Measurements from ENCODE around the gene TCEANC2. TPM values are rescaled to one million over a fixed set of nuclear protein-coding genes. Genes with fewer than 3 reads are reported as not detected.

Gene TCEANC2
- total and polyA plus RNA-seq, 4 donors, result 6.0 to 9.3 (median 7.4) TPM

DNA sequence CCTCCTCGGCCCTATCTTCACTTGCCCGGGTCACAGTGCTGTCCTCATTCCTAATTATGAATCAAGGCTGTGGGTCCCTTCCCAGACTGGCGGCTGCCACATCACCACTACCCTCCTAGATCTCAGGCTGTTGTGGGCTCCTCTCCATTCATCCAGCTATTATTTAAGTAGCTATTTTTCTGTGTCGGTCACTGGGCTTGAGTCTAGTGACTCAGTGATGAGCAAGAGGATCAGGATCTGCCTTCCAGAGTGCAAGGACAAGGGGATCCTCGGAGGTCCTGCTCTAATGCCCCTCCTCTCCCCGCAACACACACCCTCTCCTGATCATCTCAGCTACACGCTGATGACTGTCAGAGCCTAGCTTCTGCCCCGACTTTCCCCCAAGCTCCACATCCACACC is 65.3 kb downstream of the TCEANC2 start:
- Histone ChIP-seq H3K36me3 (ENCODE audit: control insufficient read depth, insufficient read depth, low read length) (no peaks in the 10 kb centered on the region), H3K9me3 (ENCODE audit: control insufficient read depth, insufficient read depth, low read length) (no peaks in the 10 kb centered on the region), H3K27ac (ENCODE audit: low read depth, low read length) (no peak overlapping the region), H3K27me3 (ENCODE audit: control insufficient read depth, insufficient read depth, low read length) (peaks cover 8% of the 10 kb centered on the region), H3K4me1 (ENCODE audit: control insufficient read depth, insufficient read depth, low read length) (peaks cover 20% of the 10 kb centered on the region), H3K4me3 (ENCODE audit: low read depth, low read length) (no peak overlapping the region)
- WGBS (ENCODE audit: insufficient coverage), result 80% methylated on average over 6 of the region's 8 CpGs
- no peak for DNase-seq (ENCODE audit: low read depth in 4 of 6, low spot score in 6 of 6)

DNA sequence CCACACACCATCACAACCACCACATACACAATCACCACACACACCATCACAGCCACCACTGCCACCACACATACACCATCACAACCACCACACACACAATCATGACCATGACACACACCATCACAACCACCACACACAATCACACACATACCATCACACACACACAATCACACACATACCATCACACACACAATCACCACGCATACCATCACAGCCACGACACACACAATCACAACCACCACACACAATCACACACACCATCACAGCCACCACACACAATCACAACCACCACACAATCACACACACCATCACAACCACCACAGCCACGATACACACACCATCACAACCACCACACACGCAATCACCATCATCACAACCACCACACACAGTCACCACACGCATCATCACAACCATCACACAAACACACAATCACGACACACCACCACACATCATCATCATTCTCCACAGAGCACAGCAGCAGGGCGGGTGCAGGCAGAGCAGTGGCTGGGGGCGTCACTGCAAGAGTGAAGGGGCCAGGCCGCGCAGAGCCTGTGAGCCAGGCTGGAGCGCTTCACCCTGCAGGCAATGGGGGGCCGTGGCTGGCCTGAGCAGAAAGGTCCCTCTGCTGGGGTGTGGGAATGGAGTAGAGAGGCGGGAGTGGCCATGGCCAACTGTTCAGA is 66.8 kb downstream of the TCEANC2 start:
- Histone ChIP-seq H3K4me3 (ENCODE audit: low read depth, low read length) (no peak overlapping the region), H3K9me3 (ENCODE audit: control insufficient read depth, insufficient read depth, low read length) (no peaks in the 10 kb centered on the region), H3K27ac (ENCODE audit: low read depth, low read length) (no peak overlapping the region), H3K4me1 (ENCODE audit: control insufficient read depth, insufficient read depth, low read length) (peaks cover 17% of the 10 kb centered on the region), H3K36me3 (ENCODE audit: control insufficient read depth, insufficient read depth, low read length) (no peaks in the 10 kb centered on the region), H3K27me3 (ENCODE audit: control insufficient read depth, insufficient read depth, low read length) (peaks cover 8% of the 10 kb centered on the region)
- 96% methylated on average over 13 of the region's 13 CpGs for WGBS (ENCODE audit: insufficient coverage)
- no peak for DNase-seq (ENCODE audit: low read depth in 4 of 6, low spot score in 6 of 6)

DNA sequence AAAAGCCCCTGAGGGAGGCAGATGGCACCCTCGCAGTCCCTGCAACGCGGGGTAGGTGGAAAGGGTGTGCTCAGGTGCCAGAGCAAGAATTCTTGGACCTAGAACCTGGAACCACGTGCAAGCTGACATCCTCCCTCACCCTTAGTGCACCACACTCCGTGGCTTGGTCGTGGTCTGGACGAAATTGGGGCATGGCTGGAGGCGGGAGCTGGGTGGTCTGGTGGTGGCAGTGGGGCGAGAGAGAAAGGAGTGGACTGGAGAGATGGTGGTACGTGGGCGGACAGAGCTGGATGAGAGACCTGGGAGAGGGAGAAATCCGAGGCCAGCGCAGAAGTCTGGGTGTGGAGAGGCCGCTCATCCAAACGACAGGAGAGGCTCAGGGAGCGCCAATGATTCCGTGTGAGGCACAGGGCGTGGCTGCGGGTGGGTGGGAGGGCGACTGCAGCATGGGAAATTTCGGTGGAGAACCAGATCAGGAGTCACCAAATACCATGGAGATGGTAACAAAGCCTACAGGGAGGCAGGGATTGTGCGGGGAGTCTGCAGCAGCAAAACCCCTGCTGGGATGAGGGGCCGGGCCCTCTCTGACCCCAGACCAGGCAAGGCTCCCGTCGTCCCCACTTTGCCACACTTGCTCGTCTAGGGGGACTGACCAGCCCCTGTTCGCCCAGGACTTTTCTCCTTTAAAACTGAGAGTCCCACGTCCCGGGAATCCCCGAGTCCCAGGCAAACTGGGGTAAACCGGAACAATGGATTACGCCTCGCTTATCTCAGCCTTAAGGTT is 67.5 kb downstream of the TCEANC2 start:
- H3K4me1 ChIP-seq (ENCODE audit: control insufficient read depth, insufficient read depth, low read length), result peaks cover 17% of the 10 kb centered on the region
- H3K36me3 ChIP-seq (ENCODE audit: control insufficient read depth, insufficient read depth, low read length), result no peaks in the 10 kb centered on the region
- 62% methylated on average over 28 of the region's 33 CpGs for WGBS (ENCODE audit: insufficient coverage)
- no peaks in the 10 kb centered on the region for H3K9me3 ChIP-seq (ENCODE audit: control insufficient read depth, insufficient read depth, low read length)
- no peak overlapping the region for H3K27ac ChIP-seq (ENCODE audit: low read depth, low read length)
- DNase-seq (ENCODE audit: low read depth in 4 of 6, low spot score in 6 of 6), result no peak
- peaks cover 8% of the 10 kb centered on the region for H3K27me3 ChIP-seq (ENCODE audit: control insufficient read depth, insufficient read depth, low read length)
- H3K4me3 ChIP-seq (ENCODE audit: low read depth, low read length), result peak overlapping the region; percentile 9

DNA sequence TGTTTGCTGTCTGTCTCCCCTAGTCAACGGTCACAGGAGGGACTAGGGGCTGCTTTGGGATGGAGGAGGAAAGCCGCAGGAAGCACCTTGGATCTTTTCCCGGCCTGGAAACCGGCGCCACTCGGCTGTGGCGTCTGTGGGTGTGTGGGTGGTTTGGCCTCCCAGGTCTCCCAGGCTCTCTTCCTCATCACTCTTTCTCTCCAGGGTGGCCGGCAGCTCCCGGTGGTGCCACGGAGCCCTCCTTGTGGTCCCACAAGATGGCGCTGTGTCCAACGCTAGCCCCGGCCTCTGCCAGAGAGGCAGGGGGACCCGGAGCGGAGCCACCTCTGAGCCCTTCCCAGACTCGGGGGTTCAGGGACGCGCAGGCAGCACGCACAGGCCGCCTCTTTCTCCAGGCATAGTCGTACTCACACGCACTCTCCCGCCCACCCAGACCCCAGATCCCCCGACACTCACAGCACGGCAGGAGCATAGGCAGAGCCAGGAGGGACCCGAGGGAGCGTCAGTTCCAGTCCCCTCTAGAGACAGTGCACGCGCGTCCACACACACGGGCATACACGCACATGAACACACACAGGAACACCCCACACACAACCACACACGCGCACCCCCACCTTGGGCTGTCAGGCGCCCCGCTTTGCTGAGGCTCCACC is 68.2 kb downstream of the TCEANC2 start:
- 8% methylated on average over 30 of the region's 36 CpGs for WGBS (ENCODE audit: insufficient coverage)
- H3K36me3 ChIP-seq (ENCODE audit: control insufficient read depth, insufficient read depth, low read length), result no peaks in the 10 kb centered on the region
- no peak overlapping the region for H3K27ac ChIP-seq (ENCODE audit: low read depth, low read length)
- no peaks in the 10 kb centered on the region for H3K9me3 ChIP-seq (ENCODE audit: control insufficient read depth, insufficient read depth, low read length)
- H3K4me1 ChIP-seq (ENCODE audit: control insufficient read depth, insufficient read depth, low read length), result peaks cover 17% of the 10 kb centered on the region
- H3K4me3 ChIP-seq (ENCODE audit: low read depth, low read length), result peak overlapping the region; percentile 9
- H3K27me3 ChIP-seq (ENCODE audit: control insufficient read depth, insufficient read depth, low read length), result peaks cover 8% of the 10 kb centered on the region
- peak; percentile 38 to 91 (median 62) for DNase-seq (ENCODE audit: low read depth in 4 of 6, low spot score in 6 of 6)

DNA sequence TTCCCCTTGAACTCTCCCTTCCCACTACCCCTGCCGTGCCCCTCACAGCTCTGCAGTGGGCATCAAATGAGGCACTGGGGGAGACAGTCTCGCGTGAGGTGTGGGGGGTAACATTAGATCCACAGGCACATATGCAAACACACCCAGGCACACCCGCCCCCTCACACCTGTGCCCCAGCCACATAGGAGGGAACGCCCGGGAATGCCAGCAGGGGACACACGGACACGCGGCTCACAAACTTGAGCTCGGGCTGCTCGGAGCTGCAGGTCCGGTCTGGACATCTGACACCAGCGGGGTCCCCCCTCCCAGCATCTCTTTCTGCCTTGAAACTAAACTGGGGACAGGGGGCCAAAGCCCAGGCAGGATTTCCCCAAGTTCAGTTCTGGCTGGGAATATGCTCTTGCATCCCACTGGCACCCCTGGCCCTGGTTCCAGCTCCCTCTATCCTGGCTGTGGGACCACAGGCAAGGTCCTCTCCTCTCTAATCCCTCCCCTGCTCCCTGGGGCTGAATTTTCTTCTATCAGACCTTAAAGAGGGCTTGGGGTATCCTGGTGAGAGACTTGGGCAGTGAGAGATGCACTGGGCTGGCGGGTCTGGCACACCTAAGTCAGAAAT is 68.8 kb downstream of the TCEANC2 start:
- no peak overlapping the region for H3K4me3 ChIP-seq (ENCODE audit: low read depth, low read length)
- no peak for DNase-seq (ENCODE audit: low read depth in 4 of 6, low spot score in 6 of 6)

DNA sequence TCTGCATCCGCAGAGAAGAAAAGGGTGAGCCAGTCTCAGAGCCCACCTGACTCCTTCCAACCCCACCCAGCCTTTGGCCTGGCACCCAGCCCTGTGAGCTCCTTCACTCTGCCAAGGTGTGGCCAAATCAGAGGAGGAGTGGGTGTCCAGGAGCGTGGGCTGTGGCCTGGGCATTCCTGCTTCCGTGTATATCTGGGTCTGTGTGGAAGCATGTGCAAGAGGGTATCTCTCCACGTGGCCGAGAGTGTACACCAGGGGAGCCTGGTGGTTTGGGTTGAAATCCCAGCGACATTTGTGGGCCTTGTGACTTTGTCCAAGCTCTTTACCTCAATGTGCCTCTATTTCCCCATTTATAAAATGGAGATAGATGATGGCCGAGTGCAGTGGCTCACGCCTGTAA is 69.6 kb downstream of the TCEANC2 start:
- H3K27ac ChIP-seq (ENCODE audit: low read depth, low read length), result no peak overlapping the region
- peaks cover 8% of the 10 kb centered on the region for H3K27me3 ChIP-seq (ENCODE audit: control insufficient read depth, insufficient read depth, low read length)
- H3K9me3 ChIP-seq (ENCODE audit: control insufficient read depth, insufficient read depth, low read length), result peaks cover 6% of the 10 kb centered on the region
- 100% methylated on average over 2 of the region's 8 CpGs for WGBS (ENCODE audit: insufficient coverage)
- DNase-seq (ENCODE audit: low read depth in 4 of 6, low spot score in 6 of 6), result no peak
- H3K4me3 ChIP-seq (ENCODE audit: low read depth, low read length), result no peak overlapping the region
- no peaks in the 10 kb centered on the region for H3K36me3 ChIP-seq (ENCODE audit: control insufficient read depth, insufficient read depth, low read length)
- peaks cover 14% of the 10 kb centered on the region for H3K4me1 ChIP-seq (ENCODE audit: control insufficient read depth, insufficient read depth, low read length)

More for the DNA sequence above, 68.8 kb downstream of the TCEANC2 start:
- Histone ChIP-seq H3K27me3 (ENCODE audit: control insufficient read depth, insufficient read depth, low read length) (peaks cover 8% of the 10 kb centered on the region), H3K9me3 (ENCODE audit: control insufficient read depth, insufficient read depth, low read length) (peaks cover 3% of the 10 kb centered on the region), H3K4me1 (ENCODE audit: control insufficient read depth, insufficient read depth, low read length) (peaks cover 17% of the 10 kb centered on the region), H3K27ac (ENCODE audit: low read depth, low read length) (no peak overlapping the region), H3K36me3 (ENCODE audit: control insufficient read depth, insufficient read depth, low read length) (no peaks in the 10 kb centered on the region)
- WGBS (ENCODE audit: insufficient coverage), result 42% methylated on average over 9 of the region's 14 CpGs

DNA sequence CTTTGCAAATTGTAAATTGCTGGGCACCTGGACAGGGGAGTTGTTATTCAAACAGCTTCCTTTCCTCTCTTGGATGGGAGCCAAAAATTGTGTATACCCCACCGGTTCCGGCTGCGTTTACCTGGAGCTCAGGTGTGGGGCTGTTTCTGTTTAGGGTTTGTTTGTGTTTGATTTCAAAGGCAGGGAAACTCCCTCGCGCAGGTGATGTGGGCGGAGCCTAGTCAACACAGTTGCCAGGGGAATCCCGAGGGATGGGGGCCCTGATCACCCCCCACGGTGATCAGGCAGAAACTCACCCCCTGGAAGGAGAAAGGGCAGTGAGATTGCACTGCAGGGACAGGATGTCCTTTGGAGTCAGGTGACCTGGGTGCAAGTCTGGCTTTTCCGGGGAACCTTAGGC is 71.1 kb downstream of the TCEANC2 start:
- peaks cover 6% of the 10 kb centered on the region for H3K9me3 ChIP-seq (ENCODE audit: control insufficient read depth, insufficient read depth, low read length)
- 60% methylated on average over 8 of the region's 9 CpGs for WGBS (ENCODE audit: insufficient coverage)
- H3K27ac ChIP-seq (ENCODE audit: low read depth, low read length), result no peak overlapping the region
- H3K27me3 ChIP-seq (ENCODE audit: control insufficient read depth, insufficient read depth, low read length), result peaks cover 8% of the 10 kb centered on the region
- DNase-seq (ENCODE audit: low read depth in 4 of 6, low spot score in 6 of 6), result no peak
- H3K4me1 ChIP-seq (ENCODE audit: control insufficient read depth, insufficient read depth, low read length), result peaks cover 14% of the 10 kb centered on the region
- H3K36me3 ChIP-seq (ENCODE audit: control insufficient read depth, insufficient read depth, low read length), result no peaks in the 10 kb centered on the region
- H3K4me3 ChIP-seq (ENCODE audit: low read depth, low read length), result no peak overlapping the region

DNA sequence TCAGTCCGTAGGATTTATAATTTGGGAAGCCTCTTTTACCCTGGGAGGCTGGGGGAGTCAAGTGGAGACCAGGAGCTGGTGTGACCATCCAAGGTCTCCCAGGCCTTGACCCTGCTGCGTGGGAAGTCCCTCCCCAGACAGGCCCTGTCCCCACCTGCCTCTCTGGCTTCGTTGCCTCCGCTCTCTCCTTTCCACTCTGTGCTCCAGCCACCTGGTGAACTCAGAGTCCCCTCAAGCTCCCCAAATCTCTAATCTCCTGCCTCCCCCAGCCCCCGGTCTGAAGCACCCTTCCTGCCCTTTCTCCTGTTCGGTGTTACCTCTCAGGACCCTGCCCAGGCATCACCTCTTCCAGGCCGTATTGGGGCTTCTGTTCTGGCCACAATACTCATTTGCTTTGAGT is 71.5 kb downstream of the TCEANC2 start:
- 90% methylated on average over 6 of the region's 7 CpGs for WGBS (ENCODE audit: insufficient coverage)
- H3K27me3 ChIP-seq (ENCODE audit: control insufficient read depth, insufficient read depth, low read length), result peaks cover 8% of the 10 kb centered on the region
- peaks cover 6% of the 10 kb centered on the region for H3K9me3 ChIP-seq (ENCODE audit: control insufficient read depth, insufficient read depth, low read length)
- H3K4me3 ChIP-seq (ENCODE audit: low read depth, low read length), result no peak overlapping the region
- no peak overlapping the region for H3K27ac ChIP-seq (ENCODE audit: low read depth, low read length)
- H3K4me1 ChIP-seq (ENCODE audit: control insufficient read depth, insufficient read depth, low read length), result peaks cover 14% of the 10 kb centered on the region
- DNase-seq (ENCODE audit: low read depth in 4 of 6, low spot score in 6 of 6), result no peak
- H3K36me3 ChIP-seq (ENCODE audit: control insufficient read depth, insufficient read depth, low read length), result no peaks in the 10 kb centered on the region

DNA sequence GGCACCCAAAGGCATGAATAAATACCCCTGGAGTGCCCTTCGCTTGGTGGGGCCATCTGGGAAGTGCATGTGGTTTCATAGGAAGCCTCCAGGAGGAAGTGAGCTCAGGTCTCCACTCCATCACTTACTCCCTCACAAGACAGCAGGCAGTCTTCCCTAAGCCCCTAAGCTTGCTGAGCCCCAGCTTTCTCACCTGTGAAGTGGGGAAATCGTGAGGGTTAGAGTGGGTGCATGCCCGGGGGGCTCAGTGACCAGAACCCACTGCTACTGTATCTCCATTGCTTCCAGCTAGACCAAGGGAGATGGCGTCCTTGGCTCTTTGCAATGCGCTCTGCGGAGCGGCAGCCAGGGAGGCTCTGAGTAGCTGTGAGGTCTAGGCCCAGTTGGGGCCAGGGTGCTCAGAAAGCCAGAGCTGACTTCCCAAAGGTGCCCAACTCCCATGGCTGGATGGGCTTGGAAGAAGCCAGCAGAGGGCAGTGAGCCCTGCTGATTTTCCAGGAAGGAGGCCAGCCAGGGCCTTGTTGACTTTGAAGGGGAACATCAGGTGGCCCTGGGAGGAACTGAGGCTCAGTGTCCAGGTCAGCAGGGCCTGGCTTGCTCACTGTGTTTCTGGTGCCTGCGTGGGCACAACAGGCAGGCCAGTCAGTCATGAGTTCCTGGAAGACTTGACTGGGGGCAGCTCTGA is 72.1 kb downstream of the TCEANC2 start:
- no peaks in the 10 kb centered on the region for H3K36me3 ChIP-seq (ENCODE audit: control insufficient read depth, insufficient read depth, low read length)
- no peak for DNase-seq (ENCODE audit: low read depth in 4 of 6, low spot score in 6 of 6)
- H3K4me3 ChIP-seq (ENCODE audit: low read depth, low read length), result no peak overlapping the region
- H3K27me3 ChIP-seq (ENCODE audit: control insufficient read depth, insufficient read depth, low read length), result peaks cover 8% of the 10 kb centered on the region
- H3K27ac ChIP-seq (ENCODE audit: low read depth, low read length), result no peak overlapping the region
- WGBS (ENCODE audit: insufficient coverage), result 94% methylated on average over 5 of the region's 8 CpGs
- H3K9me3 ChIP-seq (ENCODE audit: control insufficient read depth, insufficient read depth, low read length), result peaks cover 6% of the 10 kb centered on the region
- H3K4me1 ChIP-seq (ENCODE audit: control insufficient read depth, insufficient read depth, low read length), result peaks cover 14% of the 10 kb centered on the region
